Endodermal cell (in vitro differentiated cells): ENCODE results near the gene ATXN2L. TPM values are rescaled to one million over a fixed set of nuclear protein-coding genes. Genes with fewer than 3 reads are reported as not detected.

Source experiments
- DNase-seq: peaks from one replicate; pipeline ENCODE4 v3.0.0-alpha.2; 2017
- H3K27ac ChIP-seq: 2 replicates; pipeline ENCODE4 v1.5.1; 2013; ENCODE audit warnings: mild to moderate bottlenecking, low read depth, low read length, moderate library complexity
- H3K27me3 ChIP-seq: 2 replicates; pipeline ENCODE4 v1.6.1; 2013; ENCODE audit warnings: mild to moderate bottlenecking, low read length, moderate library complexity; ENCODE audit not compliant: insufficient read depth, control insufficient read depth, poor library complexity, severe bottlenecking
- H3K36me3 ChIP-seq: 2 replicates; pipeline ENCODE4 v1.7.0; 2013; ENCODE audit warnings: mild to moderate bottlenecking, low read length, moderate library complexity; ENCODE audit not compliant: control insufficient read depth, insufficient read depth
- H3K4me1 ChIP-seq: one replicate; pipeline ENCODE4 v1.7.0; 2013; ENCODE audit warnings: low read length; ENCODE audit not compliant: control insufficient read depth, insufficient read depth
- H3K4me3 ChIP-seq: 2 replicates; pipeline ENCODE4 v1.5.1; 2013; ENCODE audit warnings: mild to moderate bottlenecking, low read length, moderate library complexity
- H3K9ac ChIP-seq: 2 replicates; pipeline ENCODE4 v1.6.1; 2013; ENCODE audit warnings: mild to moderate bottlenecking, low read length, moderate library complexity; ENCODE audit not compliant: poor library complexity, severe bottlenecking; ENCODE audit errors: extremely low read depth
- H3K9me3 ChIP-seq: 2 replicates; pipeline ENCODE4 v1.6.1; 2013; ENCODE audit warnings: mild to moderate bottlenecking, low read length, moderate library complexity; ENCODE audit not compliant: control insufficient read depth
- H3K27ac Mint-ChIP-seq: 2 replicates; pipeline ENCODE4 v1.8.0; 2020; ENCODE audit warnings: mixed read lengths
- H3K27me3 Mint-ChIP-seq: 2 replicates; pipeline ENCODE4 v1.8.0; 2021; ENCODE audit warnings: mild to moderate bottlenecking, mixed read lengths; ENCODE audit not compliant: insufficient read depth
- H3K36me3 Mint-ChIP-seq: 2 replicates; pipeline ENCODE4 v1.8.0; 2020; ENCODE audit warnings: low read depth, mixed read lengths
- H3K4me1 Mint-ChIP-seq: 2 replicates; pipeline ENCODE4 v1.8.0; 2020; ENCODE audit warnings: mixed read lengths
- H3K4me3 Mint-ChIP-seq: 2 replicates; pipeline ENCODE4 v1.8.0; 2020; ENCODE audit warnings: mild to moderate bottlenecking, moderate library complexity, mixed read lengths
- H3K9me3 Mint-ChIP-seq: 2 replicates; pipeline ENCODE4 v1.8.0; 2020; ENCODE audit warnings: mild to moderate bottlenecking, mixed read lengths
- WGBS, 2 experiments: methylation state at CpG; one replicate each; pipeline versions ENCODE4 v1.1.5 to v1.1.7; 2013; ENCODE audit warnings: missing lambda C conversion rate in 2 of 2, mixed read lengths in 1 of 2; ENCODE audit not compliant: insufficient coverage in 1 of 2, insufficient read length in 1 of 2; 5-methylcytosine and 5-hydroxymethylcytosine counted together
- total RNA-seq, 2 donors: library from RNA; stranded (reverse); fragmentation: NEBNext Ultra II Directional in 1 of 2; extraction: Animal tissue kit (Norgen Biotek cat#: 25700) in 1 of 2; gene quantifications; 2 replicates in 1 of 2; 3 replicates in 1 of 2; pipeline ENCODE4 v1.2.1, GENCODE V29; 2021
- TF ChIP-seq, protein P1 (sequence below): fragments of 200-600 bp; sonication (generic); conservative IDR thresholded peaks from 2 replicates; pipeline ENCODE4 v1.5.0; 2021; ENCODE audit warnings: antibody characterized with exemption, mild to moderate bottlenecking

ATXN2L gene
- total RNA-seq, 2 donors from 2014 or later, result 242 to 264 TPM

DNA sequence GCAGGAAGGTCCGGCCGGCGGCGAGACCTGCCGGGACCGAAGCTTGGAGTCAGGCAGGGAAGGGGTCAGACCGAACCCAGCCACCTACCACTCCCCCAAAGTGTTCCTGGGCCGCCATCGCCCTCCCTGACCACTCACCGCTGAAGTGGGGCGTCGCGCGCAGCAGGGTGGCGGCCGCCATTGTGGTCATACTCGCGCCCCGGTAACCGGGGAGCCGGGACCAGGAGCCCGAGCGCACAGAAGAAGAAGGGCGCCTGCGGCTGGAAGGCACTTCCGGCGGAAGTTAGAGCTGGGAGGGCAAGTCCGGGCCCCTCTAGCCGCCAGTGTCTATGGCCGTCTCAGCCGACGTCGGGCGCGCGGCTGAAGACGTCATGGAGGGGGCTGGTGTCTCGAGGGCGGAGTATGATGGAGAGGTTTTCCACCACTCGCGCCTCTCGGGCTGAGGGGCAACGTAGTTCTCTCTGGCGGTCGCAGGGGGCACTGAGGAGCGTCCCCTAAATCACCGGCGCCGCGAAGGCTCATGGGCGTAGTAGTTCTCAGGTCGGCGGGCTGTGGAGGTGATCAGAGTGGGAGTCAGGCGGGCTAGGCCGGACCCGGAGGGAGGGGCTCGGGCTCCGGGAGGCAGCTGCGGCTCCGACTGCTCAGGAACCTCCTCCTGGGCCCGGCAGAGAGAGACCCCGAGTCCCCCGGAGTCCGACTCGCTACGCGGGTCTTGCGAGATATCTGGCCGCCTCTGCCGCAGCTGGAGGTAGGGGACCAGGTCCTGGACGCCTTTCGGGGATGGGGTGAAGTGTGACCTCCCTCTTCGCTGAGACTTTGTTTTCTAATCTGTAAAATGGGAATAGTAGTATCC, 23.5 kb downstream of the ATXN2L start, which contains the start of gene TUFM:
TSS of gene TUFM (minus strand) at position 269 of the 853 bp plus-strand sequence. CDS start at position 190, 79 bp downstream.
- WGBS, 2 experiments, result 2 to 8% methylated on average over 16 to 73 of the region's 73 CpGs
- Histone ChIP-seq H3K27ac (peak within 1 kb of the TSS; percentile 79), H3K9ac (peak within 1 kb of the TSS; percentile 82), H3K9me3 (no peaks in the 10 kb centered on the region), H3K4me1 (no peaks in the 10 kb centered on the region), H3K4me3 (peak within 1 kb of the TSS; percentile 87), H3K36me3 (peaks cover 26% of the 10 kb centered on the region), H3K27me3 (no peaks in the 10 kb centered on the region)
- Mint-ChIP-seq H3K36me3 (peaks cover 38% of the 10 kb centered on the region), H3K27ac (peak within 1 kb of the TSS; percentile 98), H3K27me3 (no peaks in the 10 kb centered on the region), H3K9me3 (no peaks in the 10 kb centered on the region), H3K4me3 (peak within 1 kb of the TSS; percentile 96), H3K4me1 (peaks cover 9% of the 10 kb centered on the region)
- DNase-seq, result peak; percentile 99
- TF ChIP-seq, protein P1, sequence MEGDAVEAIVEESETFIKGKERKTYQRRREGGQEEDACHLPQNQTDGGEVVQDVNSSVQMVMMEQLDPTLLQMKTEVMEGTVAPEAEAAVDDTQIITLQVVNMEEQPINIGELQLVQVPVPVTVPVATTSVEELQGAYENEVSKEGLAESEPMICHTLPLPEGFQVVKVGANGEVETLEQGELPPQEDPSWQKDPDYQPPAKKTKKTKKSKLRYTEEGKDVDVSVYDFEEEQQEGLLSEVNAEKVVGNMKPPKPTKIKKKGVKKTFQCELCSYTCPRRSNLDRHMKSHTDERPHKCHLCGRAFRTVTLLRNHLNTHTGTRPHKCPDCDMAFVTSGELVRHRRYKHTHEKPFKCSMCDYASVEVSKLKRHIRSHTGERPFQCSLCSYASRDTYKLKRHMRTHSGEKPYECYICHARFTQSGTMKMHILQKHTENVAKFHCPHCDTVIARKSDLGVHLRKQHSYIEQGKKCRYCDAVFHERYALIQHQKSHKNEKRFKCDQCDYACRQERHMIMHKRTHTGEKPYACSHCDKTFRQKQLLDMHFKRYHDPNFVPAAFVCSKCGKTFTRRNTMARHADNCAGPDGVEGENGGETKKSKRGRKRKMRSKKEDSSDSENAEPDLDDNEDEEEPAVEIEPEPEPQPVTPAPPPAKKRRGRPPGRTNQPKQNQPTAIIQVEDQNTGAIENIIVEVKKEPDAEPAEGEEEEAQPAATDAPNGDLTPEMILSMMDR, result peak; percentile 74

DNA sequence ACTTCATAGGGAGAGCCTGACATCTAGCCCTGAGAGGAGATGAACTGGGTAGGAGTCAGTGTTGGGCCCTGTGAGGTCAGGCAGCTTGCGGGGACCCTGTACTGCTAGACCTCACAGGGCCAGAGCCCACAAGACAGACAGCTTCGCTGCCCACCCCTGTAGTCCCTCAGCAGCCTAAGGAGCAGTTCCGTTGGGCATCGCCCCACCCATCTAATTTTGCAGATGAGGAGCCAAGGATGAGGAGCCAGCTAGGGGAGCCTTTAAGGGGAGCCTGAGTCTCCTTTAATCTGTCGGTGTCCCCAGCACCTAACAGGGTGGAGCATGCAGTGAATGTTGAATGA, 24.1 kb downstream of the ATXN2L start:
- Mint-ChIP-seq H3K4me1 (peaks cover 9% of the 10 kb centered on the region), H3K9me3 (no peaks in the 10 kb centered on the region), H3K27me3 (no peaks in the 10 kb centered on the region), H3K4me3 (peak overlapping the region; percentile 96), H3K27ac (peak overlapping the region; percentile 98), H3K36me3 (peaks cover 34% of the 10 kb centered on the region)
- TF ChIP-seq, protein P1, result no peak
- DNase-seq, result peak; percentile 56
- 46 to 54% methylated on average over 2 to 5 of the region's 5 CpGs for WGBS, 2 experiments
- H3K4me3 ChIP-seq, result peak overlapping the region; percentile 87
- H3K27ac ChIP-seq, result no peak overlapping the region
- H3K27me3 ChIP-seq, result no peaks in the 10 kb centered on the region
- no peaks in the 10 kb centered on the region for H3K9me3 ChIP-seq
- peaks cover 23% of the 10 kb centered on the region for H3K36me3 ChIP-seq
- H3K9ac ChIP-seq, result peak overlapping the region; percentile 68
- no peaks in the 10 kb centered on the region for H3K4me1 ChIP-seq

DNA sequence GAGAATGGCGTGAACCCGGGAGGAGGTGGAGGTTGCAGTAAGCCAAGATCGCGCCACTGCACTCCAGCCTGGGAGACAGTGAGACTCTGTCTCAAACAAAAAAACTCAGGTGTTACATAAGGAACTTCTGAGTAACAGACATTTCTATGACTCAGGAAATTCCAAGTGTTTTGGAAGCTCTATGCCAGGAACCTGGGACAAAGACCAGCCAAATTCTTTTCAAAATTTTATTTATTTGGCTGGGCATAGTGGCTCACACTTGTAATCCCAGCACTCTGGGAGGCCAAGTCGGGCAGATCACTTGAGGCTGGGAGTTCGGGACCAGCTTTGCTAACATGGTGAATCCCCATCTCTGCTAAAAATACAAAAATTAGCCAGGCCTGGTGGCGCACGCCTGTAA, 35.6 kb downstream of the ATXN2L start:
- no peak overlapping the region for H3K4me3 Mint-ChIP-seq

More for the DNA sequence above, 35.6 kb downstream of the ATXN2L start:
- no peak for DNase-seq
- WGBS, 2 experiments, result 92 to 93% methylated on average over 7 to 8 of the region's 8 CpGs
- H3K27ac ChIP-seq, result no peak overlapping the region
- H3K4me1 Mint-ChIP-seq, result no peaks in the 10 kb centered on the region
- no peak overlapping the region for H3K4me3 ChIP-seq
- H3K9ac ChIP-seq, result no peak overlapping the region
- TF ChIP-seq, protein P1, result no peak
- no peaks in the 10 kb centered on the region for H3K27me3 Mint-ChIP-seq
- H3K9me3 ChIP-seq, result no peaks in the 10 kb centered on the region
- no peaks in the 10 kb centered on the region for H3K9me3 Mint-ChIP-seq
- no peaks in the 10 kb centered on the region for H3K36me3 ChIP-seq
- no peaks in the 10 kb centered on the region for H3K27me3 ChIP-seq
- no peaks in the 10 kb centered on the region for H3K4me1 ChIP-seq
- no peaks in the 10 kb centered on the region for H3K36me3 Mint-ChIP-seq
- no peak overlapping the region for H3K27ac Mint-ChIP-seq
